ENCODE data around the gene CCDC40.

CCDC40 gene

DNA sequence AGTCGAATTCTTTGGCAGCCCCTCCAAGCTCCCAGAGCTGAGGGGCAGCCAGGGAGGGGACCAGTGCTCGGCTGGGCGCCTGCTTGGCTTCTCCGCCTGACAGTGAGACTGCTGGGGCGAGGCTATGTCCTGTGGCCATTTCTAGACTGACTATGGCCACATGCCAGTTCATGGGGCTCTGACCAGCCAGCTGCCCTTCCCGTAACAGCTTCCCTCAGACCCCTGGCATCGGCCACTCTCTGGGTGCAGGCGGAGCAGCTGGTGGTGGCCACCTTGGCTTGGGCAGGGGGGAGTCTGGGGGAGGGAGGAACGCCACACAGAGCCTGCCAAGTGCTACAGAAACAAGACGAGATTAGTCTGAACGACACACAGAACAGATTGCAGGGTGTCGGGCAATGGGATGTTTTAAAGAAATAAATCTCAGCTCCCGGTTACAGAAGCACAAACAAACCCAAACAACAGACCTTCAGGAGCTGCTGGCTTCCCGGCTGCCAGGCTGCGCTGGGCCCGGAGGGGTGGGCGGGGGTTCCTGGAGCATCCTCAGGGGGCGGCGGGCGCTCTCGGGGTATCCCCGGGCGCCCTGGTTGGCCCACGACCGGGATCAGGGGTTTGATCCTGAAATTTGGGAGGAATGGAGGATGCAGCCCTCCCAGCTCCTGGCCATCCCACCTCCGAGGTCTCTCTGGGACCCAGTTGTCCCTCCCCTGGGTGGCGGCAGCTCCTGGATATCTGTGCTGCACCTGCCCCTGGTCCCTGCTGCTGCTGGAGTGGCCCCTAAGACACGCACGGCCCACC lies 35.3 kb upstream of the CCDC40 start:
- DNase-seq (ENCODE audit: low read depth in 2 of 2) = no peak

GRCh38 chr17:80002070-80002641 lies 34.3 kb upstream of the CCDC40 start:
- DNase-seq (ENCODE audit: low read depth in 2 of 2) = no peak

GRCh38 chr17:80002690-80003490 lies 33.6 kb upstream of the CCDC40 start:
- no peak for DNase-seq (ENCODE audit: low read depth in 2 of 2)

DNA sequence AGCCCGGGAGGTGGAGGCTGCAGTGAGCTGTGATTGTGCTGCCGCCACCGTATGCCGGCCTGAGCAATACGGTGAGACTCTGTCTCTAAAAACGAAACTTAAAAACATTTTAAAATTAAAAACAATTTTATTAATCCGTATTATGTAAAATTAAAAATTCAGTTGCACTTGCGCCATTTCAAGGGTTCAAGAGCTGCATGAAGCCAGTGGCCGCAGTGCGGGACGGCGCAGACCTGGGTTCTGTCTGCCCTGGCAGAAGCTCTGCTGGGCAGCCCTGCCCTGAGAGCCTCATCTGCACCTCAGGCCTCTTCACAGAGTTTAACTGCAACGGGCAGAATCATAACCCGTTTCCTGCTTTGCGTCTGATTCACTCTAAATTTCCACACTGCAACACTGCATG lies 32.5 kb upstream of the CCDC40 start:
- no peak for DNase-seq (ENCODE audit: low read depth in 2 of 2)

DNA sequence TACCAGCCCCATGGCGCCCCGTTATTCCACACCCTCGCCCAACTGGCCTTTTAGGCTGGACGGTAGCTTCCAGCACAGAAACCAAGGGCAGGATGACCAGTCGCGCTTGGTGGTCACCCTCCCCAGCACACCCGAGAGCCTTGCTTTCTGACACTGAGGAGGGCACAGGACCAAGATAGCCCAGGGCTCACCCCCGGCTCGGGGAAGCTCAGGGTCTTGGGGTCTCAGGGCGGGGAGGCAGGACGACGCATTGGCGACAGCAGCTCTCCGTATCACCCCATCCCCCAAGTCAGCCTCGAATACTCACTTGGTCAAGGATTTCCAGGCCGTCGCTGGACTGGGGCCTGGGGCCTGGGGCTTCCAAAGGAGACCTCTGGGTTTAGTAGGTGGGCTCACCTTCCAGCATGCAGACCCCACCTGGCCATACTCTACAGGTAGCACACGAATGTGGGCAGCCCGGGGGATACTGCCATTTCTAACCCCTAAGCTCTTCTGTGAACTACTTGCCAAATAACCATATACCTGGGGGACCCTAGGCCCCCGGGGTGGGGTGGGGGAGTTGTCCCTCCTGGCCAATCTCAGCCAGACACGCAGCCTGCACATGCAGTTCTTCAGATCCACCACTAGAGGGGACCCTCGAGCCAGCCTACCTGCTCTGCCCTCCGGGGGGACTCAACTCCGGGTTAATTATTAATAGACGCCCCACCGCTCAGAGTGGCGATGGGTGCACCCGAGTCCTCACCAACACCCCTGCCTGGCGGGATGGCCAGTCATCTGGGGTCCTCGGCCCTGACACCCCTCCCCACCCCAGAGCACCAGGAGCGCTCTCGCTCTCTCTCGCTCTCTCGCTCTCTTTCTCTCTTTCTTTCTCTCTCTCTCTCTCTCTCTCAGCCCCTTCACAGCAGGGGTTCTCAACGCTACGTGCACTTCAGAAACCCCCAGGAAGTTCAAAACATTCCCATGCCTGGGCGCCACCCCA lies 30.8 kb upstream of the CCDC40 start:
- DNase-seq (ENCODE audit: low read depth in 2 of 2) = peak; percentile 37 to 52

- DNase-seq (ENCODE audit: low read depth in 2 of 2) = no peak
Observed at GRCh38 chr17:80006339-80006720, 30.1 kb upstream of the CCDC40 start.

- DNase-seq (ENCODE audit: low read depth in 2 of 2) = no peak
Observed at GRCh38 chr17:80006811-80007752, 29.4 kb upstream of the CCDC40 start.

GRCh38 chr17:80007939-80008338 lies 28.5 kb upstream of the CCDC40 start:
- no peak for DNase-seq (ENCODE audit: low read depth in 2 of 2)

- peak; percentile 67 to 82 for DNase-seq (ENCODE audit: low read depth in 2 of 2)
Observed at GRCh38 chr17:80008383-80008840, 28.0 kb upstream of the CCDC40 start.

GRCh38 chr17:80008848-80009247 lies 27.6 kb upstream of the CCDC40 start:
- DNase-seq (ENCODE audit: low read depth in 2 of 2) = no peak

GRCh38 chr17:80009391-80010282 lies 26.8 kb upstream of the CCDC40 start:
- DNase-seq (ENCODE audit: low read depth in 2 of 2) = no peak

DNA sequence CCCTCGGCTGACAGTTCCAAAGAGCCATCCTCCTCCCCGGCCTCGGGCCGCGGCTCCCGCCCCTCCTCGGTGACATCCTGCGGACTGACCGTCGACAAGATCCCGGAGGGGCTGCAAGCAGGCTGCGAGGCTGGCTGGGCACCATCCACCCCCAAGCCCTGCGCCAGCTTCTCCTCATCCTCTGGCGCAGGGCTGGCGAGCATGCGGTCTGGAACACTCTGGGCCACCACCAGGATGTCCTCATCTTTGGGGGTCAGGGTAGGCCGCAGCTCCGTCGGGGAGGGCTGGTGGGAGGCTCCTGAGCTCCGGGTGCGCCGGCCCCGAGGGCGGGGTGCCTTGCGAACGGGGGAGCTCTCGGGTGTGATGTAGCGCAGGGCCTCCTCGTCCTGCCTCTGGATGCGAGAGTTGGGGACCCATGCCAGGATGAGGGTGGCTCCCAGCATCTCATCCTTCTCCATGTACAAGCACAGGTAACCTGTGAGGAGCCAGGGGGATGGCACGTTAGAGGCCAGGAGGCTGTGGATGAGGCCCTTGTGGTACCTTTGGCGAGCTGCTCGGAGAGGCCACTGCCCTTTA lies 26.1 kb upstream of the CCDC40 start:
- no peak for DNase-seq (ENCODE audit: low read depth in 2 of 2)

DNA sequence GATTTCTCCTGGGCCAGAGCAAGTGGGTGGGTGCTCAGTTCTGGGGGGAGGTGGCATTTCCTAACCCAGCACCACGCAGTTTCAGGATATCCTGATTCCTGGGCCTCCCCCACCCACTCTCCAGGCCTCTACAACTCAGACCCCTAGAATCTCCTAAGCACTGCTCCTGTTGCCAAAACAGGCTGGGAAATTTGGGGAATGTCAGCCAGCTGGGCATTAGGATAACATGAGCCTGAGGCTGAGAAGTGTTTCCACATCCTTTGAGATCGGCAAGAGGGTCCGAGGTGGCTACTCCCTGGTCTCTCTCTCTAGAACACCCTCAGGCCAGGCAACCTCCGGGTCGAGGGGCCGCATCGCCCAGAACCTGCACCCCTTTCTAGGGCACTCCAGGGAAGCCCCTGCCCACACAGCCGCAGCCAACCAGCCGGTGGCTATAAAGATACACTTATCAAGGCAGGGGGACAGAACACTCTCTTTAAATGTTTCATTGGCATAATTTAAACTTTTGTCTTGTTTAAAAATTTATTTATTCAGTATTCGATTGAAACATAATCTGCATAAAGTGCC lies 24.4 kb upstream of the CCDC40 start:
- DNase-seq (ENCODE audit: low read depth in 2 of 2) = no peak

DNA sequence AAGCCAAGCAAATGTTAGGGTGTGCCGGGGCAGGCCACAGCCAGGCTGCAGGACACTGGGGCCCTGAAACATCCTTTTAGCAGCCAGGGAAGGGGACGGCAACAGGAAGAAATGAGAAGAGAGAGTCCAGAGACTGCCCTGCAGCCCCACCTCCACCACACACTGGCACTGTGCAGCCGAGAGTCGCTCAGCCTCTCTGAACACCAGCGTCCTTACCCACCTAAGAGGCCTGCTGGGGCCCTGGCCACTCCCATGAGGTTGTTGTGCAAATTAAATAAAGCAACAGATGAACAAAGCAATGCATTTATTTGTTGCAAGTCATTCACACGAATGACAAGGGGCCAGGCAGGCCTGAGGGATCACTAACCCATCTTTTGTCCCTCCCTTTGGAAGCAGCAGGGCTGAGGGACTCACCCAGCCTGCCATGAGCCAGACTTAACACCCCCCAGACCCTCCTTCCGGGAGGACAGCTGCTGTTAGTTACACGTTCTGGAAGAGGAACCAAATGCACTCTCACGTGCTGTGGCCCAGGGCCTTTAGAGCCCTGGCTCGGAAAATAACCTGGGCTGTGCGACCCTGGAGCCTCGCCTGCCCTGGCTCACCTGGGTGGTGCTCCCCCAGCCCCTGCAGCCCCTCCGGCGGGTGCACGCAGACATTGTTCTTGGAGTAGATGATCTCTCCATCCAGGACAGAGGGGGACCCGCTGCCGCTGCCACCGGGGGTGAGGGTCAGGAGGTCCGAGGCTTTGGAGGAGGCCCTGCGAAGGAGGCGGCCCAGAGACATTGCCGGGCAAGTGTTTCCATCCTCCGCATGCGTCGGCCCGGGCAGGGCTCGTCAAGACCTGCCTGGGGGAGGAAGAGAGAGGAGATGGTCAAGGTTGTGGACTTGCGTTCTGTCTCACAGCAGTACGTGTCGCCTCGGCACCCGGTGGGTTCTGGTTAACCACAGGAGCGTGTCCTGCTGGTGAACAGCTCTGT lies 23.4 kb upstream of the CCDC40 start:
- no peak for DNase-seq (ENCODE audit: low read depth in 2 of 2)

- no peak for DNase-seq (ENCODE audit: low read depth in 2 of 2)
Observed at GRCh38 chr17:80017226-80018010, 19.0 kb upstream of the CCDC40 start.

GRCh38 chr17:80018917-80019651 lies 17.4 kb upstream of the CCDC40 start:
- no peak for DNase-seq (ENCODE audit: low read depth in 2 of 2)

Data from activated CD4-positive, alpha-beta T cell treated with anti-CD3 and anti-CD28 coated beads for 24 hours (primary cell).